COLO668 (cell line): ENCODE data around the gene ATP5IF1.

Experiments
- DNase-seq: peaks from one replicate; lab custom pipeline; 2025; ENCODE audit not compliant: unreplicated experiment; lab: John Stamatoyannopoulos, UW

The ATP5IF1 gene

GRCh38 chr1:28236656-28237322, 865 bp downstream of the ATP5IF1 start:
- no peak for DNase-seq

DNA sequence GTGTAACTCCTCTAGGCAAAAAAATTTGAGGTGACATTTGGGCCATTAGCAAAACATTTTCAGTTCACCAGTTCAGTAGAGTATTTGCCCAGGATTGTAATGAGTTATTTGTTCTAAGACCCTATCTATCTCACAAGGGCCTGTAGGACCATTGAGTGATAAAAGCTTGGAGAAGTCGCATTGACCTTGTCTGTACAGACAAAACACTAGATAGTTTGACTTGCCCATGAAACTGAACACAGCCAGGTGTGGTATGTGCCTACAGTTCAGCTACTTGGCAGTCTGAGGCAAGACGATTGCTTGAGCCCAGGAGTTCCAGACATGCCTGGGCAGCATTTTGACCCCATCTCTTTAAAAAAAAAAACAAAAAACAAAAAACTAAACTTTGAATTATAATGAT, 3.1 kb downstream of the ATP5IF1 start:
- DNase-seq = no peak

DNA sequence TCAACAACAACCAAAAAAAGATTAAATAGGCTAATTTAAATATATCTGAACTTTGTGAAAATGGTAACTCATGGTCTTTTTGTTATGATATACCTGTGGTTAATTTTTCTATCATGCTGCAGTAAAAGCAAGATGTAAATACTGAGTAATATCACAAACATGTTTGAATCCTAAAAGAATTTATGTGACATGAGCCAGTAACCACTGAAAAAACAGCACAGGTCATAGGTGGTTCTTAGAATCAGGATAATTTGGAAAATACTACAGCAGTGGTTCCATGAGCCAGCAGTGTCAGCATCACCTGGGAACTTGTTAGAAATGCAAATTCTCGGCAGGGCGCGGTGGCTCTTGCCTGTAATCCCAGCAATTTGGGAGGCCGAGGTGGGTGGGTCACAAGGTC, 4.1 kb downstream of the ATP5IF1 start:
- DNase-seq = no peak

DNA sequence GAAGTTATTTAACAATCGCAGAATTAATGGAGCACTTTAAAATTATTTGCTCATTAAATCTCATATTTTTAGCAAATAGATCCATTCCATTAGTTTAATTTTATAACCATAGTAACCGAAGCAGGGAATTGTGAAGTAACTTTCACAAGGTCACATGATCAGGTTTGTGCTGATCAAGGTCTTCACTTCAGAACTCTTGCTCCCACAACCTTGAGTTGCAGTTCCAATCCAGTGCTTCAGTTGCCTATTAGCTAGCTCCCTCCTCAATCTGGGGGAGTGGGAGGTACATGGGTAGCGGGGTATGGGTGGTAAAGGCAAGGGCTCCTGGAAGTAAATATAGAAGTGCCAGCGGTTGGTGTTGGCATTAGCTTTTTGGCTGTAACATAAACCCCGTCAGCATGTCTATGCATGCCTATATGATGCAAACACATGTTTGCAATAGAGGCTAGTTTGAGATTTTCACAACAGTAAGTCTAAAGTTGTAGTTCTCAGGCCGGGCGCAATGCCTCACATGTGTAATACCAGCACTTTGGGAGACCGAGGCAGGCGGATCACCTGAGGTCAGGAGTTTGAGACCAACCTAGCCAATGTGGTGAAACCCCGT, 5.8 kb downstream of the ATP5IF1 start:
- DNase-seq = no peak

DNA sequence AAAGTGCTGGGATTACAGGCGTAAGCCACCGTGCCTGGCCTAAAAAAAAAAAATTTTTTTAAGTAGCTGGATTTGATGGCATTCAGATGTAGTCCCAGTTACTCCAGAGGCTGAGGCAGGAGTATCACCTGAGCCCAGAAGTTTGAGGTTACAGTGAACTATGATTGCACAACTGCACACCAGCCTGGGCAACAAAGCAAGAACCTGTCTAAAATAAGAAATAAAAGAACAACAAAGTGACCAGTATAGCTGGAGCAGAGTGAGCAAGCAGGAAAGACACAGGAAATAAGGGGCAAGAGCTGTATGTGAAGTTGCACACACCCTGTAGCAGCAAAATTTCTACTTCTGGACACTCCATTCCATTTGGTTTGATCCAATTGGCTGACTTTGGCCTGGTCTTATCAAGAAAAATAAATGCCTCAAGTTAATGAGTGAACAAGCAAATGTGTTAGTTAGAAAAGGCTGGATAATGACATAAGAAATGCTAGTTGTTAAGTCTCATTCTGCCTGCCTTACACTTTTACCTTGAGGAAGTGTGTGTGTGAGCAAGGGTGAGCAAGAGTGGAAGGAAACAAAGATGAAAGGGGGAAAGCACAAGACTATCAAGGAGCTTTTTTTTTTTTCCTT, 7.9 kb downstream of the ATP5IF1 start:
- no peak for DNase-seq

- no peak for DNase-seq
Measured at GRCh38 chr1:28244549-28245251, 8.8 kb downstream of the ATP5IF1 start.

DNA sequence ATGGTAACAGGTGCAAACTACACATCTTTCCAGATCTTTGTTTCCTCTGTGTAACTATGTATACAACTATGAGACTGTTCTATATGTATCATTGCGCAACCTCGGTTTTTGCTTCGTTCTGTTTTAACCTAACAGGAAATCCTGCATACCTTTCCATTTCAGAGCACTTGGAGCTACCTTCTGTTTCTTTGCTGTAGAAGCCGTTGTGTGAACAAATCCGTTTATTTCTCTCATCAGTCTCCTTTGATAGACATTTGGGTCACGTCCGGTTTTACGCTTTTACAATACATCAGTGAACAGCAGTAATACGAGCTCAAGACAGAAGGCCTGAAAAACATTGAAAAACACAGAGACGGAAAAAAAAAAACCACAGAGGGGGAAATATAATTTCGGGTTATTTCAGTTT, 10.5 kb downstream of the ATP5IF1 start:
- no peak for DNase-seq

DNA sequence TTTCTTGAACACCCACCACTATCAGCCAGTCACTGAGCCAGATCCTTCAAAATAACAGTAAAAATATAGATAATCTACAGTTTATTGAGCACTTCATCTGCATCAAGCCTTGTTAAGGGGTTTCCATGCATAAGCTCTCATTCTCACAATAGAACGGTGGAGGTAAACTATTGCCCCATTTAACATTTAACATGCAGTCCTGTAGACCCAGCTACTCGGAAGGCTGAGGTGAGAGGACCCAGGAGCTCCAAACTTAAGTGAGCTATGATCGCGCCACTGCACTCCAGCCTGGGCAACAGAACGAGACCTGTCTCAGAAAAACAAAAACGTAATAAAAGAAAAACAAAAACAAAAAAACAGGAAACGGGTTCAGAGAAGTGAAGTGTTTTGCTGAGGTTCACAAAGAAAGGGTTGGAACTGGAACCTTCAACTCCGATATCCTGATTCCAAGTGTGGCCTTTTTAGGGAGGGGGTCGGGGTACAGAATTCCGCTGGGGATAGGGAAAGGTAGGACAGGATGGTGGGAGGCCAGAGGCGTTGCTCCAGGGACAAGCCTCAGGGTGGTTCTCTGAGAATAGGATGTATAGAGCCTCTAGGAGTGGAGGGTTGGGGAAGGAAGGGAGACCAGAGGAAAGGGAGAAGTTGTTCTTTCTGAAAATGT, 11.8 kb downstream of the ATP5IF1 start:
- DNase-seq = no peak

- DNase-seq = peak; percentile 85
Measured at GRCh38 chr1:28248273-28249012, 12.5 kb downstream of the ATP5IF1 start.

- DNase-seq = peak; percentile 48
Measured at GRCh38 chr1:28249013-28249865, 13.3 kb downstream of the ATP5IF1 start.

- DNase-seq = no peak
Measured at GRCh38 chr1:28249866-28250295, 14.0 kb downstream of the ATP5IF1 start.

GRCh38 chr1:28256197-28256827, 20.4 kb downstream of the ATP5IF1 start:
- DNase-seq = no peak

DNA sequence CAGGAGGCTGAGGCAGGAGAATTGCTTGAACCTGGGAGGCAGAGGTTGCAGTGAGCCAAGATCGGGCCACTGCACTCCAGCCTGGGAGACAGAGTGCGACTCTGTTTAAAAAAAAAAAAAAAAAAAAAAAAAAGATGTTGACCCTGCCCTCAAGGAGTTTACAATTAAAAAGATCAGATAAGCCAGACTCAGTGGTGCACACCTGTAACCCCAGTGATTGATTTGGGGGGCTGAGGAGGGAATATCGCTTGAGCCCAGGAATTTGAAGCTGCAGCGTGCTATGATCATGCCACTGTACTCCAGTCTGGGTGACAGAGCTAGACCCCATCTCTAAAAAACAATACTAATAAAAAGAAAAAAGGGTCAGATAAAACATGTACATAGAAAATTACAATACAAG, 21.8 kb downstream of the ATP5IF1 start:
- DNase-seq = no peak

GRCh38 chr1:28258628-28259251, 22.8 kb downstream of the ATP5IF1 start:
- no peak for DNase-seq

GRCh38 chr1:28259252-28259933, 23.5 kb downstream of the ATP5IF1 start, which contains the start of gene SESN2:
Gene SESN2 (plus strand): TSS chr1:28259518. CDS start chr1:28259848, 330 bp downstream.
- DNase-seq = peak; percentile 100

GRCh38 chr1:28259934-28260802, 24.2 kb downstream of the ATP5IF1 start:
- DNase-seq = no peak

DNA sequence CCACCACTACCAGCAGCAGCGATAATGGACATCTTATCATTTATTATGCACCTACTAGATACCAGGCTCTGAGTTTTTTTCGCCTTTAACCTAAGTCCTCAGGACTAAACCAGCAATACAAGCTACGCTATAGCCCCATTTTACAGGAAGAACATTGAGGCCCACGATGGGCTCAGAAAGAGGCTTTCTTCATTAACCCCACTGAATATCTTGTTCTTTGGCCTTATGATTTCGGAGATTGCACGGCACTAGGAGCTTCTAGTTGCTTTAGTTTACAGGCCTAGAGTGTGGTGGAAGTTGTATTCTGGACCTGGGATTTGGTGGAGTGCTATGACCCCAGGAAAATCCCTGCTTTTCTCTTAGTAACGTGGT, 24.9 kb downstream of the ATP5IF1 start:
- DNase-seq = no peak
